Measurements from ENCODE around the gene IPO4. TPM values are rescaled to one million over a fixed set of nuclear protein-coding genes. Genes with fewer than 3 reads are reported as not detected.

IPO4 gene
- total and polyA plus RNA-seq, 2 of the 13 experiments (the other 11 are each of a cell fraction or from before 2014, with no cell fraction given) = 39.0 to 179 TPM

DNA sequence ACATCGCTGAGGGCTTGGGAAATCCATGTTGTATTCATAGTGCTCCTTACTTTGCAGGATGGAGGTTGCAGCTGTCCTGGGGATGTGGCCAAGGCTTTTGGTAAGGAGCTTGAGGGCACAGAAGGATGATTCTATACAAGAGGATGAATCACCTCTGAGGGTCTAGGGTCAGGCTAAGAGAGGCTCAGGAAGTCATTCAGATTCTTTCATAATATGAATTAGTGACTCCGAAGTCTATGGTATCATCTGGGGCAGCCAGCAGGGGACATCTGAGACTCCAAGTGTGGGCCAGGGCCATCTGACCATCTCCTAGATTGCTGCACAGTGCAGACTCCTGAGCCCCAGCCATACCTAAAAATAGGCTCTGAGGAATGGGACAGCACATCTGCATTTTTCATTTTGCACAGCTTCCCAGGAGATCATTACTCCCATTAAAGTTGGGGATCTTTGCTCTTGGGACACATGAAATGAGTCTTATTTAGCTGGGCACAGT is 48.9 kb upstream of the IPO4 start (continued):
- TF ChIP-seq NCOA1 (CRISPR knock-in tag; IDR thresholded peaks at IDR 0.05) = no peak
- 0 out of 2 replicates have a peak, but pooled peaks have one; percentile 25 for TF ChIP-seq POLR2G (IDR thresholded peaks at IDR 0.05; ENCODE audit: low read depth, low read length)
- no peak for TF ChIP-seq HES4 (CRISPR knock-in tag; IDR thresholded peaks at IDR 0.05; ENCODE audit: borderline replicate concordance)
- TF ChIP-seq ATF6 (CRISPR knock-in tag; conservative IDR thresholded peaks at IDR 0.05) = no peak
- TF ChIP-seq ZSCAN25 (CRISPR knock-in tag; IDR thresholded peaks at IDR 0.05) = no peak
- no peak for TF ChIP-seq ZNF589 (CRISPR knock-in tag; conservative IDR thresholded peaks at IDR 0.05)
- TF ChIP-seq ZNF124 (CRISPR knock-in tag; IDR thresholded peaks at IDR 0.05) = no peak
- TF ChIP-seq, protein P1, sequence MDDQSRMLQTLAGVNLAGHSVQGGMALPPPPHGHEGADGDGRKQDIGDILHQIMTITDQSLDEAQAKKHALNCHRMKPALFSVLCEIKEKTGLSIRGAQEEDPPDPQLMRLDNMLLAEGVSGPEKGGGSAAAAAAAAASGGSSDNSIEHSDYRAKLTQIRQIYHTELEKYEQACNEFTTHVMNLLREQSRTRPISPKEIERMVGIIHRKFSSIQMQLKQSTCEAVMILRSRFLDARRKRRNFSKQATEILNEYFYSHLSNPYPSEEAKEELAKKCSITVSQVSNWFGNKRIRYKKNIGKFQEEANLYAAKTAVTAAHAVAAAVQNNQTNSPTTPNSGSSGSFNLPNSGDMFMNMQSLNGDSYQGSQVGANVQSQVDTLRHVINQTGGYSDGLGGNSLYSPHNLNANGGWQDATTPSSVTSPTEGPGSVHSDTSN (CRISPR knock-in tag; IDR thresholded peaks at IDR 0.05; ENCODE audit: borderline replicate concordance) = no peak
- TF ChIP-seq, protein P2, sequence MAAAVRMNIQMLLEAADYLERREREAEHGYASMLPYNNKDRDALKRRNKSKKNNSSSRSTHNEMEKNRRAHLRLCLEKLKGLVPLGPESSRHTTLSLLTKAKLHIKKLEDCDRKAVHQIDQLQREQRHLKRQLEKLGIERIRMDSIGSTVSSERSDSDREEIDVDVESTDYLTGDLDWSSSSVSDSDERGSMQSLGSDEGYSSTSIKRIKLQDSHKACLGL (CRISPR knock-in tag; IDR thresholded peaks at IDR 0.05) = no peak
- no peak for TF ChIP-seq GABPB1 (CRISPR knock-in tag; IDR thresholded peaks at IDR 0.05)
- no peak for TF ChIP-seq RBAK (CRISPR knock-in tag; IDR thresholded peaks at IDR 0.05)
- TF ChIP-seq REXO4 (CRISPR knock-in tag; IDR thresholded peaks at IDR 0.05; ENCODE audit: borderline replicate concordance) = no peak
- TF ChIP-seq SOX6 (IDR thresholded peaks at IDR 0.05) = no peak
- TF ChIP-seq SOX6 (CRISPR knock-in tag; IDR thresholded peaks at IDR 0.05) = no peak
- no peak for TF ChIP-seq ZNF24 (IDR thresholded peaks at IDR 0.05)
- no peak for TF ChIP-seq KLF16 (CRISPR knock-in tag; IDR thresholded peaks at IDR 0.05)

All from HepG2 (cell line).